Upper lobe of left lung (tissue), 6 donors: ENCODE results near the gene ELK4. TPM values are rescaled to one million over a fixed set of nuclear protein-coding genes. Genes with fewer than 3 reads are reported as not detected.

Source experiments
- ATAC-seq, 2 donors: fragments of 200-7000 bp; cut with Tn5 transposase; one replicate each; pipeline ENCODE4 v1.9.1; 2022; ENCODE audit warnings: mild to moderate bottlenecking in 2 of 2, moderate library complexity in 2 of 2; ENCODE audit not compliant: low FRiP score in 2 of 2
- DNase-seq, 2 donors: peaks; one replicate each; pipeline ENCODE4 v3.0.0-alpha.2; 2019 to 2020
- H3K27ac ChIP-seq, 4 donors: fragments of 200-600 bp; sonication (generic); one replicate each; pipeline ENCODE4 v1.5.1; 2016 to 2019
- H3K27me3 ChIP-seq, 4 donors: fragments of 200-600 bp; sonication (generic); one replicate each; pipeline ENCODE4 v1.5.1; 2017 to 2019
- H3K36me3 ChIP-seq, 4 donors: fragments of 200-600 bp; sonication (generic); one replicate each; pipeline ENCODE4 v1.5.1; 2016 to 2019
- H3K4me1 ChIP-seq, 4 donors: fragments of 200-600 bp; sonication (generic); one replicate each; pipeline ENCODE4 v1.5.1; 2018 to 2019
- H3K4me3 ChIP-seq, 4 donors: fragments of 200-600 bp; sonication (generic); one replicate each; pipeline ENCODE4 v1.5.1; 2017 to 2019; ENCODE audit warnings: mild to moderate bottlenecking in 2 of 4, moderate library complexity in 1 of 4
- H3K9me3 ChIP-seq, 4 donors: fragments of 200-600 bp; sonication (generic); one replicate each; pipeline ENCODE4 v1.5.1; 2018 to 2019
- EP300 ChIP-seq, 4 donors: sonication (generic); formaldehyde crosslinking; IDR thresholded peaks; one replicate each; pipeline ENCODE4 v1.5.1; 2017; ENCODE audit warnings: antibody characterized with exemption in 4 of 4, control low read depth in 2 of 4
- POLR2A ChIP-seq, 4 donors: fragments of 450-650 bp; IDR thresholded peaks; one replicate each; pipeline ENCODE4 v1.5.1; 2016 to 2017; ENCODE audit warnings: antibody characterized with exemption in 4 of 4, mild to moderate bottlenecking in 2 of 4
- POLR2AphosphoS5 ChIP-seq, 2 donors: sonication (generic); formaldehyde crosslinking; IDR thresholded peaks; one replicate each; pipeline ENCODE4 v1.5.1; 2017; ENCODE audit warnings: antibody characterized with exemption in 2 of 2
- WGBS, 2 donors: methylation state at CpG; one replicate each; pipeline ENCODE4 v1.1.5; 2017 to 2018; 5-methylcytosine and 5-hydroxymethylcytosine counted together
- total RNA-seq, 6 donors: library from RNA; depleted of rRNA in 4 of 6; stranded (reverse); fragments of >200 nt in 4 of 6; gene quantifications; one replicate each; pipeline versions ENCODE4 v1.1.0 to v1.2.1, GENCODE V29; 2016 to 2021
- TF ChIP-seq, protein P1 (sequence below), 6 experiments: fragments of 450-650 bp in 4 of 6; fragments of 200-600 bp in 2 of 6; sonication (generic) in 2 of 6; IDR thresholded peaks; one replicate each; pipeline ENCODE4 v1.5.1; 2016 to 2019; ENCODE audit warnings: antibody characterized with exemption in 6 of 6
- donor health status: DM: no; HTN: no; CAD: no; lungs with moderate emphysema.
- donor health status: DM: no; HTN: yes; CAD: no; lungs with severe emphysema.

ELK4 gene
- total RNA-seq, 6 donors from 2014 or later = 15.7 to 65.4 (median 30.2) TPM

GRCh38 chr1:205577874-205578658, 53.7 kb downstream of the ELK4 start:
- Histone ChIP-seq H3K4me3 (no peak overlapping the region), H3K4me1 (peaks cover 14 to 36% (median 25%) of the 10 kb centered on the region in 4 donors), H3K9me3 (no peaks in the 10 kb centered on the region), H3K36me3 (no peaks in the 10 kb centered on the region), H3K27ac (peak overlapping the region in 2 of 4 donors; percentile 13 to 14), H3K27me3 (no peaks in the 10 kb centered on the region)
- DNase-seq (no peak), ATAC-seq (no peak)
- no peak for TF ChIP-seq EP300 (IDR thresholded peaks at IDR 0.05)
- TF ChIP-seq, protein P1, sequence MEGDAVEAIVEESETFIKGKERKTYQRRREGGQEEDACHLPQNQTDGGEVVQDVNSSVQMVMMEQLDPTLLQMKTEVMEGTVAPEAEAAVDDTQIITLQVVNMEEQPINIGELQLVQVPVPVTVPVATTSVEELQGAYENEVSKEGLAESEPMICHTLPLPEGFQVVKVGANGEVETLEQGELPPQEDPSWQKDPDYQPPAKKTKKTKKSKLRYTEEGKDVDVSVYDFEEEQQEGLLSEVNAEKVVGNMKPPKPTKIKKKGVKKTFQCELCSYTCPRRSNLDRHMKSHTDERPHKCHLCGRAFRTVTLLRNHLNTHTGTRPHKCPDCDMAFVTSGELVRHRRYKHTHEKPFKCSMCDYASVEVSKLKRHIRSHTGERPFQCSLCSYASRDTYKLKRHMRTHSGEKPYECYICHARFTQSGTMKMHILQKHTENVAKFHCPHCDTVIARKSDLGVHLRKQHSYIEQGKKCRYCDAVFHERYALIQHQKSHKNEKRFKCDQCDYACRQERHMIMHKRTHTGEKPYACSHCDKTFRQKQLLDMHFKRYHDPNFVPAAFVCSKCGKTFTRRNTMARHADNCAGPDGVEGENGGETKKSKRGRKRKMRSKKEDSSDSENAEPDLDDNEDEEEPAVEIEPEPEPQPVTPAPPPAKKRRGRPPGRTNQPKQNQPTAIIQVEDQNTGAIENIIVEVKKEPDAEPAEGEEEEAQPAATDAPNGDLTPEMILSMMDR (IDR thresholded peaks at IDR 0.05) = no peak
- no peak for TF ChIP-seq POLR2AphosphoS5 (IDR thresholded peaks at IDR 0.05)
- TF ChIP-seq POLR2A (IDR thresholded peaks at IDR 0.05) = no peak
- WGBS, 2 donors = 67 to 76% methylated on average over 13 of the region's 13 CpGs

DNA sequence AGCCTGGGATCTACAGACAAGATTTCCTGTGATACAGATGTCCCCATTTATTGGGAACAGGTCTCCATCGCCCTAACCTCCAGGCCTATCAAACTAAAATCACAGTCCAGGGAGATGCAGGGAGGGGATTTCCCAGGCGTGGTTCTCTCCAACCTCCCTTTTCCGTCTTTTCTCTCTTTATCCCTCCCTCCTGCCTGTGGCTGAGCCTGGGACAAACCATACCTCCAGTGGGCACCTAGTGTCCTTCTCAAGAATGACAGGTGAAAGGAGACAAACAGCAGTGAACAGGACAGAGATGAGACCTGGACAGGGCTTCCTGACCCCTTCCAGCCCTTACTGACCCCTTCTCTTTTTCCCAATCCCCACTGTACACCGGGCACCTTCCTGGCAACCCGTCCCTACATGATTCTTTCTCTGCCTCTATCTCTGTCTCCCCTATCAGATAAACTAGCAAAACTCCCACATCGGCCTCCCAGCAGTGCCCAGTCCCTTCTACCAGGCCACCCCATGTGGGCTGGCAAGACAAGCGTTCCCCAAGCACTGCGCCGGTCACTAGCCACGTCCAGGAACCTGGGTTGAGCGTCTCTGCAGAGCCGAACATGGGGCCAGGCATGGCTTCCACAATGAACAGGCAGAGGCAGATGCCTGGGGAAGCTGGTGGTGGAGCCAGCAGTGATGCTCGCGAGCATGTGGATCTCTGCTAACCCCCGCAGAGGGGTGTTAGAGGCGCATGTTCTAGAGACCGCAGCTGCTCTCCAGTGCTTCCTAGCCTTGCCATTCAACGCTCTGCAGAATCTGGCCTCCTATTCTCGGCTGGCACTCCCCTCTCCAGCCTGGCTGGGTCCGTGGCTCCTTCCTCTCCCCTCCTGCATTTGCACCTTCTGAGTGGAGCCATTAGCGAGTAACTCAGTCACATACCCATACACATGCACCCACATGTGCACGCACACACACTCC, 54.7 kb downstream of the ELK4 start:
- ATAC-seq (no peak), DNase-seq (peak in 1 of 2 donors; percentile 33)
- peaks cover 5 to 26% (median 15%) of the 10 kb centered on the region in 4 donors for H3K4me1 ChIP-seq
- H3K36me3 ChIP-seq = no peaks in the 10 kb centered on the region
- no peak overlapping the region for H3K4me3 ChIP-seq
- no peak overlapping the region for H3K27ac ChIP-seq
- TF ChIP-seq EP300 (IDR thresholded peaks at IDR 0.05) = no peak
- no peak for TF ChIP-seq POLR2AphosphoS5 (IDR thresholded peaks at IDR 0.05)
- TF ChIP-seq, protein P1 (IDR thresholded peaks at IDR 0.05) = no peak
- TF ChIP-seq POLR2A (IDR thresholded peaks at IDR 0.05) = no peak
- H3K27me3 ChIP-seq = no peaks in the 10 kb centered on the region
- H3K9me3 ChIP-seq = no peaks in the 10 kb centered on the region
- WGBS, 2 donors = 86% methylated on average over 18 to 22 of the region's 22 CpGs

DNA sequence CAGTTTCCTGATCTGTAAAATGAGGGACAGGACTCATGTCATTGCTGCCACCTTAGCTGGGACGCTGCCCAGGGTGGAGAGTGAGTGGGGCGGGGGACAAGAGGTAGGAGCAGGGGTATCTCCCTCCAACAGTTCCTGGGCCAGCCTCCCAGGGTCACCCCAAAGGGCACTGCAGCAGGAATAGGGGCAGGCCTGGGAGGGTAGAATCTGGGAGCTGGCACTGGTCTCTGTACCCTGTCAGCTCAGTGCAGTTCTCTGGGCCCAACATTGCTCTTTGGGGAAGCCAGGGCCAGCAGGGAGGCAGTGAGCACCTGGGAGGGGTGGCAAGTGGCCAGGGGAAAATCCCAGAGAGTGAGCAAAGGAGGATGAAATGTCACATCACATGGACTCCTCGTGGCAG, 55.8 kb downstream of the ELK4 start:
- DNase-seq (no peak), ATAC-seq (no peak)
- WGBS, 2 donors = 63 to 74% methylated on average over 3 of the region's 3 CpGs
- Histone ChIP-seq H3K27ac (peak overlapping the region in 2 of 4 donors; percentile 14 to 27), H3K9me3 (no peaks in the 10 kb centered on the region), H3K4me1 (peaks cover 0 to 17% (median 11%) of the 10 kb centered on the region in 4 donors), H3K27me3 (no peaks in the 10 kb centered on the region), H3K4me3 (no peak overlapping the region), H3K36me3 (no peaks in the 10 kb centered on the region)
- TF ChIP-seq POLR2AphosphoS5 (IDR thresholded peaks at IDR 0.05) (no peak), EP300 (IDR thresholded peaks at IDR 0.05) (no peak), POLR2A (IDR thresholded peaks at IDR 0.05) (no peak)
- TF ChIP-seq, protein P1 (IDR thresholded peaks at IDR 0.05) = no peak

GRCh38 chr1:205575294-205575885, 56.4 kb downstream of the ELK4 start:
- DNase-seq (no peak), ATAC-seq (no peak)
- H3K36me3 ChIP-seq = no peaks in the 10 kb centered on the region
- H3K9me3 ChIP-seq = no peaks in the 10 kb centered on the region
- 58% methylated on average over 1 of the region's 1 CpG; no CpG with 5 or more reads in 1 of the 2 donors for WGBS, 2 donors
- TF ChIP-seq POLR2AphosphoS5 (IDR thresholded peaks at IDR 0.05) (no peak), POLR2A (IDR thresholded peaks at IDR 0.05) (no peak)
- H3K4me3 ChIP-seq = no peak overlapping the region
- peaks cover 0 to 17% (median 11%) of the 10 kb centered on the region in 4 donors for H3K4me1 ChIP-seq
- H3K27me3 ChIP-seq = no peaks in the 10 kb centered on the region
- H3K27ac ChIP-seq = peak overlapping the region in 2 of 4 donors; percentile 5 to 27
